Thyroid gland (tissue), 4 donors: Measurements from ENCODE around the gene ALG12.

ENCODE experiments used
- POLR2A ChIP-seq, 2 donors: fragments of 450-650 bp; IDR thresholded peaks; one replicate each; pipeline ENCODE4 v1.6.1; 2017; ENCODE audit warnings: antibody characterized with exemption in 2 of 2, mild to moderate bottlenecking in 2 of 2, moderate library complexity in 1 of 2
- TF ChIP-seq, protein P1 (sequence below), 6 experiments: fragments of 200-600 bp in 3 of 6; fragments of 450-650 bp in 3 of 6; sonication (generic) in 3 of 6; IDR thresholded peaks; one replicate each; pipeline ENCODE4 v1.5.1; 2016 to 2019; ENCODE audit warnings: antibody characterized with exemption in 6 of 6, mild to moderate bottlenecking in 2 of 6, inconsistent platforms in 1 of 6, moderate library complexity in 1 of 6

DNA sequence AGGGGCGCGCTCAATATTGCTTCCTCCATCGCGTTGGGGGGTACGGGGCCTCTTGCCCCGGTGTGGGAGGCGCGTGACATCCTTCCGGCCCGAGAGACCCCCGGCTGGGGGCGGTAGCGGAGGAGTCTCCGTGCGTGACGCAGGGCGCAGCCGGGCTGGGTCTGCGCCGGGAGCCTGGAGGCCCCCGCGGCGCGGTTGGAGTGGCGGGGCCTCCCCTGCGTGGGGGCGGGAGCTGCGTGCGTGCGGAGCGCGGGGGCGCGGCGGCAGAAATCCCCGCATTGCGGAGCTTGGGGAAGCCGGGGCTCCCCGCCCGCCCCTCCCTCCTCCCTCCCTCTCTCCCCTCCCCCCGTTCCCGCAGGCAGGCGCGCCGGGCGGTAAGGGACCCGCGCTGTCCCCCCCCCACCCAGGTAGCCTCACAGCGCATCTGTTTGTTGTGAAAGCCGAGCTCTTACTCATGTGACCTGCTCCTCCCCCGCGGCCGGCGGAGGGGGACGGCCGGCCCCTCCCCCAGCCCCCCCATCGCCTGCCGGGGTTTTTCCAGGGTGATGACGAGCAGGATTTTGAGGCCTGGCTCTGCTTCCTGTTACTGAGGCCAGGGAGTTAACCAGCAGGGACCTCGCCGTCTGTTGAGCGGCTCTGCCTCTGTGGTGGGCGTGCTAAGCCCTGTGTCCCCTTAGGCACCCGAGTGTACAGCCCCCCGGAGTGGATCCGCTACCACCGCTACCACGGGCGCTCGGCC lies 43.9 kb upstream of the ALG12 start:
- TF ChIP-seq, protein P1, sequence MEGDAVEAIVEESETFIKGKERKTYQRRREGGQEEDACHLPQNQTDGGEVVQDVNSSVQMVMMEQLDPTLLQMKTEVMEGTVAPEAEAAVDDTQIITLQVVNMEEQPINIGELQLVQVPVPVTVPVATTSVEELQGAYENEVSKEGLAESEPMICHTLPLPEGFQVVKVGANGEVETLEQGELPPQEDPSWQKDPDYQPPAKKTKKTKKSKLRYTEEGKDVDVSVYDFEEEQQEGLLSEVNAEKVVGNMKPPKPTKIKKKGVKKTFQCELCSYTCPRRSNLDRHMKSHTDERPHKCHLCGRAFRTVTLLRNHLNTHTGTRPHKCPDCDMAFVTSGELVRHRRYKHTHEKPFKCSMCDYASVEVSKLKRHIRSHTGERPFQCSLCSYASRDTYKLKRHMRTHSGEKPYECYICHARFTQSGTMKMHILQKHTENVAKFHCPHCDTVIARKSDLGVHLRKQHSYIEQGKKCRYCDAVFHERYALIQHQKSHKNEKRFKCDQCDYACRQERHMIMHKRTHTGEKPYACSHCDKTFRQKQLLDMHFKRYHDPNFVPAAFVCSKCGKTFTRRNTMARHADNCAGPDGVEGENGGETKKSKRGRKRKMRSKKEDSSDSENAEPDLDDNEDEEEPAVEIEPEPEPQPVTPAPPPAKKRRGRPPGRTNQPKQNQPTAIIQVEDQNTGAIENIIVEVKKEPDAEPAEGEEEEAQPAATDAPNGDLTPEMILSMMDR (IDR thresholded peaks at IDR 0.05): no peak
- TF ChIP-seq POLR2A (IDR thresholded peaks at IDR 0.05): peak in 1 of 2 donors; percentile 64
